ENCODE results near the gene PCTP.

The PCTP gene

GRCh38 chr17:55774846-55775271 lies 24.0 kb downstream of the PCTP start:
- WGBS = 91% methylated on average over 7 of the region's 7 CpGs
- Histone ChIP-seq H2BK120ac (ENCODE audit: low read depth, low read length) (no peak overlapping the region), H2AK5ac (ENCODE audit: low read length, severe bottlenecking) (no peak overlapping the region), H3K36me3 (ENCODE audit: control insufficient read depth in 1 of 2, insufficient read depth in 2 of 2, low read depth in 1 of 2, low read length in 2 of 2) (peaks cover 25 to 77% of the 10 kb centered on the region in 2 experiments), H2BK12ac (ENCODE audit: low read length in 2 of 2) (no peak overlapping the region), H3K4me1 (ENCODE audit: control insufficient read depth, insufficient read depth, low read depth, low read length) (no peaks in the 10 kb centered on the region), H3K27me3 (ENCODE audit: control insufficient read depth in 1 of 2, insufficient read depth in 1 of 2, low read length in 2 of 2) (no peaks in the 10 kb centered on the region), H3K79me1 (replicated peaks; ENCODE audit: low read length, poor library complexity, severe bottlenecking) (peaks cover 10% of the 10 kb centered on the region), H3K27ac (ENCODE audit: low read length, poor library complexity, severe bottlenecking) (no peak overlapping the region), H2AFZ (ENCODE audit: low read depth, low read length) (no peak overlapping the region), H2BK5ac (ENCODE audit: low read depth, low read length, poor library complexity, severe bottlenecking) (no peak overlapping the region), H2BK15ac (ENCODE audit: low read depth, poor library complexity, severe bottlenecking) (no peak overlapping the region), H3K14ac (ENCODE audit: low read length in 2 of 2) (peak overlapping the region in 1 of 2 experiments; percentile 12), H4K8ac (ENCODE audit: low read length) (no peak overlapping the region), H3K9me3 (ENCODE audit: control insufficient read depth, low read length) (no peaks in the 10 kb centered on the region), H3K4ac (ENCODE audit: low read depth in 1 of 2, low read length in 2 of 2) (no peak overlapping the region), H3K23ac (ENCODE audit: low read length in 2 of 2) (no peak overlapping the region), H3K9ac (ENCODE audit: low read length) (no peak overlapping the region), H4K91ac (ENCODE audit: low read length) (no peak overlapping the region), H3K18ac (ENCODE audit: low read depth in 1 of 2, low read length in 2 of 2) (no peak overlapping the region), H3K4me2 (ENCODE audit: low read length, poor library complexity, severe bottlenecking) (no peak overlapping the region), H3K4me3 (ENCODE audit: insufficient read depth in 1 of 2, low read depth in 1 of 2, low read length in 2 of 2) (no peak overlapping the region)
- DNase-seq = no peak

GRCh38 chr17:55776271-55776670 lies 25.4 kb downstream of the PCTP start:
- Histone ChIP-seq H2AK5ac (ENCODE audit: low read length, severe bottlenecking) (no peak overlapping the region), H4K91ac (ENCODE audit: low read length) (no peak overlapping the region), H2BK120ac (ENCODE audit: low read depth, low read length) (no peak overlapping the region), H2AFZ (ENCODE audit: low read depth, low read length) (no peak overlapping the region), H4K8ac (ENCODE audit: low read length) (no peak overlapping the region), H3K27ac (ENCODE audit: low read length, poor library complexity, severe bottlenecking) (no peak overlapping the region), H3K4me2 (ENCODE audit: low read length, poor library complexity, severe bottlenecking) (no peak overlapping the region), H3K27me3 (ENCODE audit: control insufficient read depth in 1 of 2, insufficient read depth in 1 of 2, low read length in 2 of 2) (no peaks in the 10 kb centered on the region), H3K14ac (ENCODE audit: low read length in 2 of 2) (no peak overlapping the region), H3K23ac (ENCODE audit: low read length in 2 of 2) (no peak overlapping the region), H3K4ac (ENCODE audit: low read depth in 1 of 2, low read length in 2 of 2) (peak overlapping the region in 1 of 2 experiments; percentile 35), H3K36me3 (ENCODE audit: control insufficient read depth in 1 of 2, insufficient read depth in 2 of 2, low read depth in 1 of 2, low read length in 2 of 2) (peaks cover 25 to 75% of the 10 kb centered on the region in 2 experiments), H3K79me1 (replicated peaks; ENCODE audit: low read length, poor library complexity, severe bottlenecking) (peaks cover 8% of the 10 kb centered on the region), H3K4me1 (ENCODE audit: control insufficient read depth, insufficient read depth, low read depth, low read length) (no peaks in the 10 kb centered on the region), H2BK12ac (ENCODE audit: low read length in 2 of 2) (no peak overlapping the region), H3K9ac (ENCODE audit: low read length) (no peak overlapping the region), H2BK15ac (ENCODE audit: low read depth, poor library complexity, severe bottlenecking) (no peak overlapping the region), H2BK5ac (ENCODE audit: low read depth, low read length, poor library complexity, severe bottlenecking) (no peak overlapping the region), H3K9me3 (ENCODE audit: control insufficient read depth, low read length) (no peaks in the 10 kb centered on the region), H3K4me3 (ENCODE audit: insufficient read depth in 1 of 2, low read depth in 1 of 2, low read length in 2 of 2) (no peak overlapping the region), H3K18ac (ENCODE audit: low read depth in 1 of 2, low read length in 2 of 2) (no peak overlapping the region)
- WGBS = 97% methylated on average over 8 of the region's 8 CpGs
- no peak for DNase-seq

- DNase-seq = no peak
Measured at GRCh38 chr17:55777471-55777971, 26.7 kb downstream of the PCTP start.

GRCh38 chr17:55778389-55779118 lies 27.7 kb downstream of the PCTP start:
- no peak overlapping the region for H3K18ac ChIP-seq (ENCODE audit: low read depth in 1 of 2, low read length in 2 of 2)

More at GRCh38 chr17:55777471-55777971, 26.7 kb downstream of the PCTP start:
- Histone ChIP-seq H3K4me3 (ENCODE audit: insufficient read depth in 1 of 2, low read depth in 1 of 2, low read length in 2 of 2) (no peak overlapping the region), H3K23ac (ENCODE audit: low read length in 2 of 2) (no peak overlapping the region), H4K8ac (ENCODE audit: low read length) (no peak overlapping the region), H3K4me1 (ENCODE audit: control insufficient read depth, insufficient read depth, low read depth, low read length) (no peaks in the 10 kb centered on the region), H3K79me1 (replicated peaks; ENCODE audit: low read length, poor library complexity, severe bottlenecking) (peaks cover 5% of the 10 kb centered on the region), H2BK120ac (ENCODE audit: low read depth, low read length) (no peak overlapping the region), H3K9ac (ENCODE audit: low read length) (no peak overlapping the region), H3K4me2 (ENCODE audit: low read length, poor library complexity, severe bottlenecking) (no peak overlapping the region), H3K9me3 (ENCODE audit: control insufficient read depth, low read length) (no peaks in the 10 kb centered on the region), H3K18ac (ENCODE audit: low read depth in 1 of 2, low read length in 2 of 2) (no peak overlapping the region), H3K27ac (ENCODE audit: low read length, poor library complexity, severe bottlenecking) (no peak overlapping the region), H2AFZ (ENCODE audit: low read depth, low read length) (no peak overlapping the region), H2AK5ac (ENCODE audit: low read length, severe bottlenecking) (no peak overlapping the region), H3K4ac (ENCODE audit: low read depth in 1 of 2, low read length in 2 of 2) (no peak overlapping the region), H3K36me3 (ENCODE audit: control insufficient read depth in 1 of 2, insufficient read depth in 2 of 2, low read depth in 1 of 2, low read length in 2 of 2) (peaks cover 22 to 63% of the 10 kb centered on the region in 2 experiments), H2BK15ac (ENCODE audit: low read depth, poor library complexity, severe bottlenecking) (no peak overlapping the region), H3K14ac (ENCODE audit: low read length in 2 of 2) (no peak overlapping the region), H3K27me3 (ENCODE audit: control insufficient read depth in 1 of 2, insufficient read depth in 1 of 2, low read length in 2 of 2) (no peaks in the 10 kb centered on the region), H2BK5ac (ENCODE audit: low read depth, low read length, poor library complexity, severe bottlenecking) (no peak overlapping the region), H4K91ac (ENCODE audit: low read length) (no peak overlapping the region), H2BK12ac (ENCODE audit: low read length in 2 of 2) (no peak overlapping the region)
- 100% methylated on average over 2 of the region's 2 CpGs for WGBS

More at GRCh38 chr17:55778389-55779118, 27.7 kb downstream of the PCTP start:
- peaks cover 17 to 53% of the 10 kb centered on the region in 2 experiments for H3K36me3 ChIP-seq (ENCODE audit: control insufficient read depth in 1 of 2, insufficient read depth in 2 of 2, low read depth in 1 of 2, low read length in 2 of 2)
- no peak overlapping the region for H2BK12ac ChIP-seq (ENCODE audit: low read length in 2 of 2)
- no peaks in the 10 kb centered on the region for H3K27me3 ChIP-seq (ENCODE audit: control insufficient read depth in 1 of 2, insufficient read depth in 1 of 2, low read length in 2 of 2)
- no peak overlapping the region for H3K4me2 ChIP-seq (ENCODE audit: low read length, poor library complexity, severe bottlenecking)
- H3K4ac ChIP-seq (ENCODE audit: low read depth in 1 of 2, low read length in 2 of 2) = no peak overlapping the region
- no peak overlapping the region for H3K14ac ChIP-seq (ENCODE audit: low read length in 2 of 2)
- H3K9me3 ChIP-seq (ENCODE audit: control insufficient read depth, low read length) = no peaks in the 10 kb centered on the region
- H3K4me3 ChIP-seq (ENCODE audit: insufficient read depth in 1 of 2, low read depth in 1 of 2, low read length in 2 of 2) = no peak overlapping the region
- H2AK5ac ChIP-seq (ENCODE audit: low read length, severe bottlenecking) = no peak overlapping the region
- H3K23ac ChIP-seq (ENCODE audit: low read length in 2 of 2) = no peak overlapping the region
- H2BK5ac ChIP-seq (ENCODE audit: low read depth, low read length, poor library complexity, severe bottlenecking) = no peak overlapping the region
- H3K4me1 ChIP-seq (ENCODE audit: control insufficient read depth, insufficient read depth, low read depth, low read length) = no peaks in the 10 kb centered on the region
- WGBS = 90% methylated on average over 6 of the region's 6 CpGs
- no peak overlapping the region for H4K8ac ChIP-seq (ENCODE audit: low read length)
- no peak overlapping the region for H3K27ac ChIP-seq (ENCODE audit: low read length, poor library complexity, severe bottlenecking)
- no peak overlapping the region for H2BK15ac ChIP-seq (ENCODE audit: low read depth, poor library complexity, severe bottlenecking)
- H2BK120ac ChIP-seq (ENCODE audit: low read depth, low read length) = no peak overlapping the region
- no peak for DNase-seq
- peaks cover 2% of the 10 kb centered on the region for H3K79me1 ChIP-seq (replicated peaks; ENCODE audit: low read length, poor library complexity, severe bottlenecking)
- H4K91ac ChIP-seq (ENCODE audit: low read length) = no peak overlapping the region
- no peak overlapping the region for H2AFZ ChIP-seq (ENCODE audit: low read depth, low read length)
- H3K9ac ChIP-seq (ENCODE audit: low read length) = no peak overlapping the region

Measured in mesenchymal stem cell (in vitro differentiated cells and primary cell).